ENCODE results near the gene KIF27. TPM values are rescaled to one million over a fixed set of nuclear protein-coding genes. Genes with fewer than 3 reads are reported as not detected.
A peak's percentile ranks its signal among the peaks of the same experiment; 100 is the strongest.
"Not testable (repeated sequence)": the region's sequence is repeated elsewhere in the genome, so short reads cannot be mapped to it uniquely, and the experiment has no call there.

KIF27 gene
- total RNA-seq, 1 experiment from 2014 or later: 3.9 TPM

- peaks cover 11% of the 10 kb centered on the region for H3K4me1 ChIP-seq
- H3K27me3 ChIP-seq: no peaks in the 10 kb centered on the region
- no peaks in the 10 kb centered on the region for H3K9me3 ChIP-seq (replicated peaks)
- no peaks in the 10 kb centered on the region for H3K36me3 ChIP-seq
- H3K27ac ChIP-seq: no peak overlapping the region
- DNase-seq: peak; percentile 35 to 85
- no peak overlapping the region for H3K4me3 ChIP-seq
These were observed 16.7 kb upstream of the KIF27 start for GRCh38 chr9:83937861-83938455.

- Histone ChIP-seq H3K27ac (no peak overlapping the region), H3K27me3 (no peaks in the 10 kb centered on the region), H3K36me3 (no peaks in the 10 kb centered on the region), H3K4me3 (no peak overlapping the region), H3K4me1 (peaks cover 11% of the 10 kb centered on the region), H3K9me3 (replicated peaks) (no peaks in the 10 kb centered on the region)
- no peak for DNase-seq
These were observed 15.3 kb upstream of the KIF27 start for GRCh38 chr9:83936523-83936922.

- Histone ChIP-seq H3K4me1 (peaks cover 11% of the 10 kb centered on the region), H3K36me3 (no peaks in the 10 kb centered on the region), H3K9me3 (replicated peaks) (no peaks in the 10 kb centered on the region), H3K27me3 (no peaks in the 10 kb centered on the region), H3K27ac (no peak overlapping the region), H3K4me3 (no peak overlapping the region)
- DNase-seq: peak; percentile 41 to 77
These were observed 14.2 kb upstream of the KIF27 start for GRCh38 chr9:83935276-83935935.

GRCh38 chr9:83934569-83935275 lies 13.5 kb upstream of the KIF27 start:
- H3K4me3 ChIP-seq: no peak overlapping the region
- no peak for DNase-seq
- peaks cover 11% of the 10 kb centered on the region for H3K4me1 ChIP-seq
- no peaks in the 10 kb centered on the region for H3K27me3 ChIP-seq
- H3K9me3 ChIP-seq (replicated peaks): no peaks in the 10 kb centered on the region
- no peak overlapping the region for H3K27ac ChIP-seq
- no peaks in the 10 kb centered on the region for H3K36me3 ChIP-seq

GRCh38 chr9:83933790-83934189 lies 12.6 kb upstream of the KIF27 start:
- Histone ChIP-seq H3K4me3 (no peak overlapping the region), H3K36me3 (no peaks in the 10 kb centered on the region), H3K9me3 (replicated peaks) (no peaks in the 10 kb centered on the region), H3K27me3 (no peaks in the 10 kb centered on the region), H3K27ac (no peak overlapping the region), H3K4me1 (peaks cover 11% of the 10 kb centered on the region)
- DNase-seq: no peak

- no peak for DNase-seq
- peaks cover 11% of the 10 kb centered on the region for H3K4me1 ChIP-seq
- H3K27ac ChIP-seq: no peak overlapping the region
- no peak overlapping the region for H3K4me3 ChIP-seq
- H3K36me3 ChIP-seq: no peaks in the 10 kb centered on the region
- H3K9me3 ChIP-seq (replicated peaks): no peaks in the 10 kb centered on the region
- no peaks in the 10 kb centered on the region for H3K27me3 ChIP-seq
These were observed 11.6 kb upstream of the KIF27 start for GRCh38 chr9:83932851-83933250.

- peaks cover 11% of the 10 kb centered on the region for H3K4me1 ChIP-seq
- H3K9me3 ChIP-seq (replicated peaks): no peaks in the 10 kb centered on the region
- H3K27me3 ChIP-seq: no peaks in the 10 kb centered on the region
- no peaks in the 10 kb centered on the region for H3K36me3 ChIP-seq
- H3K27ac ChIP-seq: no peak overlapping the region
- no peak overlapping the region for H3K4me3 ChIP-seq
- no peak for DNase-seq
These were observed 10.8 kb upstream of the KIF27 start for GRCh38 chr9:83932011-83932410.

- H3K36me3 ChIP-seq: no peaks in the 10 kb centered on the region
- no peaks in the 10 kb centered on the region for H3K27me3 ChIP-seq
- H3K4me1 ChIP-seq: peaks cover 11% of the 10 kb centered on the region
- no peaks in the 10 kb centered on the region for H3K9me3 ChIP-seq (replicated peaks)
- no peak overlapping the region for H3K4me3 ChIP-seq
- H3K27ac ChIP-seq: no peak overlapping the region
- DNase-seq: no peak
These were observed 9.6 kb upstream of the KIF27 start for GRCh38 chr9:83930881-83931280.

GRCh38 chr9:83927591-83927990 lies 6.4 kb upstream of the KIF27 start:
- Histone ChIP-seq H3K9me3 (replicated peaks) (no peaks in the 10 kb centered on the region), H3K27ac (no peak overlapping the region), H3K4me3 (no peak overlapping the region), H3K36me3 (no peaks in the 10 kb centered on the region), H3K27me3 (no peaks in the 10 kb centered on the region), H3K4me1 (no peaks in the 10 kb centered on the region)
- no peak for DNase-seq

- Histone ChIP-seq H3K27me3 (no peaks in the 10 kb centered on the region), H3K4me1 (no peaks in the 10 kb centered on the region), H3K36me3 (no peaks in the 10 kb centered on the region), H3K4me3 (peak overlapping the region; percentile 72), H3K9me3 (replicated peaks) (no peaks in the 10 kb centered on the region), H3K27ac (peak overlapping the region; percentile 58)
- no peak for DNase-seq
These were observed 734 bp downstream of the KIF27 start for GRCh38 chr9:83920469-83920926.

GRCh38 chr9:83919111-83919510 lies 2.1 kb downstream of the KIF27 start:
- Histone ChIP-seq H3K36me3 (no peaks in the 10 kb centered on the region), H3K4me3 (no peak overlapping the region), H3K4me1 (no peaks in the 10 kb centered on the region), H3K9me3 (replicated peaks) (no peaks in the 10 kb centered on the region), H3K27me3 (no peaks in the 10 kb centered on the region), H3K27ac (no peak overlapping the region)
- DNase-seq: no peak

- not testable (repeated sequence) for H3K36me3 ChIP-seq; H3K27ac ChIP-seq; H3K4me1 ChIP-seq; H3K4me3 ChIP-seq; H3K27me3 ChIP-seq; H3K9me3 ChIP-seq (replicated peaks)
- DNase-seq: peak; percentile 21 to 53
These were observed 9.0 kb downstream of the KIF27 start for GRCh38 chr9:83912194-83912593.

GRCh38 chr9:83906144-83906543 lies 15.1 kb downstream of the KIF27 start:
- H3K36me3 ChIP-seq: no peaks in the 10 kb centered on the region
- DNase-seq: no peak
- H3K4me1 ChIP-seq: no peaks in the 10 kb centered on the region
- no peaks in the 10 kb centered on the region for H3K27me3 ChIP-seq
- H3K27ac ChIP-seq: no peak overlapping the region
- H3K9me3 ChIP-seq (replicated peaks): no peaks in the 10 kb centered on the region
- no peak overlapping the region for H3K4me3 ChIP-seq

- H3K36me3 ChIP-seq; DNase-seq; H3K4me1 ChIP-seq; H3K27ac ChIP-seq; H3K4me3 ChIP-seq; H3K27me3 ChIP-seq; H3K9me3 ChIP-seq (replicated peaks): not testable (repeated sequence)
These were observed 20.6 kb downstream of the KIF27 start for GRCh38 chr9:83900615-83901014.

GRCh38 chr9:83894301-83894700 lies 26.9 kb downstream of the KIF27 start:
- not testable (repeated sequence) for H3K4me3 ChIP-seq; H3K9me3 ChIP-seq (replicated peaks); H3K4me1 ChIP-seq; H3K27me3 ChIP-seq; H3K27ac ChIP-seq; DNase-seq; H3K36me3 ChIP-seq

Data from SJCRH30 (cell line).